Astrocyte (in vitro differentiated cells and primary cell): ENCODE data around the gene PLEKHA7. TPM values are rescaled to one million over a fixed set of nuclear protein-coding genes. Genes with fewer than 3 reads are reported as not detected.

Experiments
- DNase-seq: peaks from one replicate; pipeline ENCODE4 v3.0.0-alpha.2; 2010; ENCODE audit warnings: low read depth
- FAIRE-seq: peaks from 2 replicates; lab custom pipeline; 2011; peaks lifted over from hg19 to GRCh38; lab: Jason Lieb, UNC
- H2AFZ ChIP-seq: 2 replicates; pipeline ENCODE4 v1.6.0; 2012; ENCODE audit warnings: low read depth, low read length, inconsistent platforms
- H3K27ac ChIP-seq: 2 replicates; pipeline ENCODE4 v1.5.1; 2011; ENCODE audit warnings: low read depth, low read length, inconsistent platforms
- H3K27me3 ChIP-seq: 2 replicates; pipeline ENCODE4 v1.6.0; 2011; ENCODE audit warnings: low read length, inconsistent platforms; ENCODE audit not compliant: insufficient read depth
- H3K36me3 ChIP-seq: 2 replicates; pipeline ENCODE4 v1.5.1; 2011; ENCODE audit warnings: low read length, inconsistent platforms; ENCODE audit not compliant: insufficient read depth
- H3K4me1 ChIP-seq: 2 replicates; pipeline ENCODE4 v1.5.1; 2011; ENCODE audit warnings: low read length, inconsistent platforms; ENCODE audit not compliant: insufficient read depth
- H3K4me2 ChIP-seq: 2 replicates; pipeline ENCODE4 v1.6.0; 2012; ENCODE audit warnings: low read length, inconsistent platforms
- H3K4me3 ChIP-seq: 2 replicates; pipeline ENCODE4 v1.5.1; 2011; ENCODE audit warnings: low read depth, mild to moderate bottlenecking, low read length, inconsistent platforms; ENCODE audit not compliant: insufficient read depth
- H3K79me2 ChIP-seq: 2 replicates; pipeline ENCODE4 v1.6.0; 2012; ENCODE audit warnings: mild to moderate bottlenecking, low read length, inconsistent platforms; ENCODE audit not compliant: insufficient read depth
- H3K9ac ChIP-seq: 2 replicates; pipeline ENCODE4 v1.6.0; 2012; ENCODE audit warnings: mild to moderate bottlenecking, low read length, inconsistent platforms
- H3K9me3 ChIP-seq: 2 replicates; pipeline ENCODE4 v1.5.1; 2012; ENCODE audit warnings: low read depth, mild to moderate bottlenecking, low read length, inconsistent platforms; ENCODE audit not compliant: insufficient read depth
- H4K20me1 ChIP-seq: 2 replicates; pipeline ENCODE4 v1.6.0; 2012; ENCODE audit warnings: low read length, inconsistent platforms; ENCODE audit not compliant: insufficient read depth
- H3K27ac Mint-ChIP-seq: one replicate; pipeline ENCODE4 v1.8.0; 2021; ENCODE audit warnings: mild to moderate bottlenecking, mixed read lengths; ENCODE audit not compliant: unreplicated experiment
- H3K27me3 Mint-ChIP-seq: one replicate; pipeline ENCODE4 v1.8.0; 2021; ENCODE audit warnings: low read depth, mixed read lengths; ENCODE audit not compliant: unreplicated experiment
- H3K36me3 Mint-ChIP-seq: one replicate; pipeline ENCODE4 v1.8.0; 2021; ENCODE audit warnings: low read depth, mixed read lengths; ENCODE audit not compliant: unreplicated experiment
- H3K4me1 Mint-ChIP-seq: one replicate; pipeline ENCODE4 v1.8.0; 2021; ENCODE audit warnings: low read depth, mixed read lengths; ENCODE audit not compliant: unreplicated experiment
- H3K4me3 Mint-ChIP-seq: one replicate; pipeline ENCODE4 v1.8.0; 2021; ENCODE audit warnings: mild to moderate bottlenecking, moderate library complexity, mixed read lengths; ENCODE audit not compliant: unreplicated experiment
- H3K9me3 Mint-ChIP-seq: one replicate; pipeline ENCODE4 v1.8.0; 2021; ENCODE audit warnings: mild to moderate bottlenecking, mixed read lengths; ENCODE audit not compliant: unreplicated experiment
- EZH2 ChIP-seq: IDR thresholded peaks from 2 replicates; pipeline ENCODE4 v1.6.1; 2012; ENCODE audit warnings: mild to moderate bottlenecking, low read length, inconsistent platforms; ENCODE audit not compliant: insufficient read depth
- total RNA-seq: library from RNA; stranded (reverse); gene quantifications from 2 replicates; pipeline ENCODE4 v1.2.1, GENCODE V29; 2021
- TF ChIP-seq, protein P1 (sequence below): IDR thresholded peaks from 2 replicates; pipeline ENCODE4 v1.5.1; 2011; ENCODE audit warnings: low read depth, mild to moderate bottlenecking, inconsistent platforms, low read length, moderate library complexity; ENCODE audit not compliant: insufficient read depth

The PLEKHA7 gene
- total RNA-seq, 1 donor from 2014 or later = 5.7 TPM

DNA sequence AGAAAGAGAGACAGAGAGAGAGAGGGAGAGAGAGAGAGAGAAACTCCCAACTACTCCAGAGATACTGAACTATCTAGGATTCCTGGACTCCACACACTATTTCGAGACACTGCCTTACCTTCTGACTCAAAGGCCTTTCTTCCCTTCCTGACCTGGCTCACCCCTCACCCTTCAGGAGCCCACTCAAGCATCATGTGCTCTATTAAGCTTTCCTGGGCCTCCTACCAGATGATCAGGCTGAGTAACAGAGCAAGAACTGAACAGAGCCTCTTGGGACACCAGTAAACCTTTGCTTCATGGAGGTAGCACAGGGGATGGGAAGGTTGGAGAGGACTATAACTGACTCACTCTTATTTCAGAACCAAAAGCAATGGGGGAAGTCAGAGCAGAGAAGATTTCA is 31.4 kb downstream of the PLEKHA7 start:
- DNase-seq = no peak
- Histone ChIP-seq H3K9me3 (no peaks in the 10 kb centered on the region), H3K79me2 (no peaks in the 10 kb centered on the region), H3K27me3 (peaks cover 6% of the 10 kb centered on the region), H3K4me3 (no peak overlapping the region), H3K27ac (no peak overlapping the region), H4K20me1 (no peaks in the 10 kb centered on the region), H3K36me3 (no peaks in the 10 kb centered on the region), H3K4me1 (peaks cover 16% of the 10 kb centered on the region), H3K4me2 (no peak overlapping the region), H3K9ac (no peak overlapping the region), H2AFZ (no peak overlapping the region)
- Mint-ChIP-seq H3K36me3 (no peaks in the 10 kb centered on the region), H3K27ac (peak overlapping the region; percentile 80), H3K27me3 (no peaks in the 10 kb centered on the region), H3K4me1 (peaks cover 43% of the 10 kb centered on the region), H3K9me3 (peaks cover 1% of the 10 kb centered on the region), H3K4me3 (peak overlapping the region; percentile 51)
- no peak for TF ChIP-seq EZH2
- TF ChIP-seq, protein P1, sequence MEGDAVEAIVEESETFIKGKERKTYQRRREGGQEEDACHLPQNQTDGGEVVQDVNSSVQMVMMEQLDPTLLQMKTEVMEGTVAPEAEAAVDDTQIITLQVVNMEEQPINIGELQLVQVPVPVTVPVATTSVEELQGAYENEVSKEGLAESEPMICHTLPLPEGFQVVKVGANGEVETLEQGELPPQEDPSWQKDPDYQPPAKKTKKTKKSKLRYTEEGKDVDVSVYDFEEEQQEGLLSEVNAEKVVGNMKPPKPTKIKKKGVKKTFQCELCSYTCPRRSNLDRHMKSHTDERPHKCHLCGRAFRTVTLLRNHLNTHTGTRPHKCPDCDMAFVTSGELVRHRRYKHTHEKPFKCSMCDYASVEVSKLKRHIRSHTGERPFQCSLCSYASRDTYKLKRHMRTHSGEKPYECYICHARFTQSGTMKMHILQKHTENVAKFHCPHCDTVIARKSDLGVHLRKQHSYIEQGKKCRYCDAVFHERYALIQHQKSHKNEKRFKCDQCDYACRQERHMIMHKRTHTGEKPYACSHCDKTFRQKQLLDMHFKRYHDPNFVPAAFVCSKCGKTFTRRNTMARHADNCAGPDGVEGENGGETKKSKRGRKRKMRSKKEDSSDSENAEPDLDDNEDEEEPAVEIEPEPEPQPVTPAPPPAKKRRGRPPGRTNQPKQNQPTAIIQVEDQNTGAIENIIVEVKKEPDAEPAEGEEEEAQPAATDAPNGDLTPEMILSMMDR = no peak
- no peak for FAIRE-seq

DNA sequence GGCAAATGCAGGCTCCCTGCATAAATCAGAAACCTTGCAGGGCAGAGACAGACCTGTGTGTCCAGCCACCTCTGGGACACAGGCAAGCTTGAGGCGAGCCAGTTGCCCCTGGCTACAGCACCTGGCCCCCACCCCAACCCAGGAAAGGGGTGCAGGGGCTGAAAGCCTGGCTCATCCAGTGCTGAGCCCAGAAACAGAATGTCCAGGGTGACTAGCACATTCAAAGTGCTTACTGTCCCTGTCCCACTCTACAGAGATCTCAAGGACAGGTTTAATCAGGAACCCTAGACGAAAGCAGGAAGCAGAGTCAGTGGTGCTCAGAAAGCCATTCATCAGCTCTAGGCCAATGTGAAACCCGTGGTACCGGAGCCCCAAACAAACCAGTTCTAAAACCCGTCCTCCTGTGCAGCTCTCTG is 31.9 kb downstream of the PLEKHA7 start:
- peaks cover 37% of the 10 kb centered on the region for H3K4me1 Mint-ChIP-seq
- no peaks in the 10 kb centered on the region for H3K36me3 Mint-ChIP-seq
- Histone ChIP-seq H3K4me1 (peaks cover 16% of the 10 kb centered on the region), H3K79me2 (no peaks in the 10 kb centered on the region), H3K4me2 (peak overlapping the region; percentile 66), H3K36me3 (no peaks in the 10 kb centered on the region), H3K9ac (peak overlapping the region; percentile 47), H3K27me3 (peaks cover 7% of the 10 kb centered on the region), H4K20me1 (no peaks in the 10 kb centered on the region), H3K4me3 (no peak overlapping the region), H3K27ac (peak overlapping the region; percentile 70), H2AFZ (no peak overlapping the region), H3K9me3 (no peaks in the 10 kb centered on the region)
- H3K27me3 Mint-ChIP-seq = no peaks in the 10 kb centered on the region
- FAIRE-seq = no peak
- H3K4me3 Mint-ChIP-seq = no peak overlapping the region
- peaks cover 1% of the 10 kb centered on the region for H3K9me3 Mint-ChIP-seq
- no peak for DNase-seq
- TF ChIP-seq, protein P1 = no peak
- TF ChIP-seq EZH2 = no peak
- peak overlapping the region; percentile 80 for H3K27ac Mint-ChIP-seq

DNA sequence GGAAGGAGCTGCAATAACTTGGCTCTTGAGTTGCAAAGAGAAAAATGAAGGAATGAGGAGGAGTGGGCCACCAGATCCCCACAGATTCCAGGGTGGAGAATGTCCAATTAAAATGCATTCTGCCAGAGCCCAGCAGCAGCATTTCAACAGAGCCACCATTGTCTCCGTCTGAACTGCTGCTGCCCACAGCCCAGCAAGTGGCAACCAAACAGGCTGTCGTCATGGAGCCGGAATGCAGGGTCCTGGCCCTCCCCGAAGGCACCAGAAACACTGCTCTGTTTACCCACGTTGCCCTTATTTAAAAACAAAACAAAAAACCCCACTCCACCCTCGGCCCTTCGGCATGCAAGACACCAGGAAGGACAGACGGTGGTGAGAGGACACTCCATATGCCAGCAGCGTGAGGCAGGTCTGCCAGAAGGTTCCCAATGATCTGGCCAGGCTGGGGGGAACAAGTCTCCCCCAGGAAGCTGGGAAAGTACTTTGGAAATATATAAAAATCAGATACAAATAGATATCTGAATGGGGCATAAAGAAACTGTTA is 32.5 kb downstream of the PLEKHA7 start:
- H3K4me2 ChIP-seq = peak overlapping the region; percentile 66
- H3K27me3 Mint-ChIP-seq = no peaks in the 10 kb centered on the region
- H4K20me1 ChIP-seq = no peaks in the 10 kb centered on the region
- peaks cover 10% of the 10 kb centered on the region for H3K27me3 ChIP-seq
- peak overlapping the region; percentile 85 for H3K27ac Mint-ChIP-seq
- H3K9me3 Mint-ChIP-seq = peaks cover 1% of the 10 kb centered on the region
- H3K27ac ChIP-seq = peak overlapping the region; percentile 70
- H3K4me1 ChIP-seq = peaks cover 16% of the 10 kb centered on the region
- H3K4me3 Mint-ChIP-seq = no peak overlapping the region
- no peaks in the 10 kb centered on the region for H3K79me2 ChIP-seq
- peak overlapping the region; percentile 67 for H2AFZ ChIP-seq
- H3K36me3 ChIP-seq = no peaks in the 10 kb centered on the region
- no peak for FAIRE-seq
- no peak overlapping the region for H3K4me3 ChIP-seq
- H3K9ac ChIP-seq = peak overlapping the region; percentile 47
- H3K9me3 ChIP-seq = no peaks in the 10 kb centered on the region
- H3K4me1 Mint-ChIP-seq = peaks cover 36% of the 10 kb centered on the region
- no peaks in the 10 kb centered on the region for H3K36me3 Mint-ChIP-seq
- peak; percentile 75 for DNase-seq
- TF ChIP-seq, protein P1 = no peak
- no peak for TF ChIP-seq EZH2
